Measurements from ENCODE around the gene MRPS2. TPM values are rescaled to one million over a fixed set of nuclear protein-coding genes. Genes with fewer than 3 reads are reported as not detected.
"Not testable (repeated sequence)": the region's sequence is repeated elsewhere in the genome, so short reads cannot be mapped to it uniquely, and the experiment has no call there.

The MRPS2 gene
- total RNA-seq = 10 to 100 TPM; 18.2 to 39.5 (median 31.8) TPM

GRCh38 chr9:135500525-135501260 lies at the start of gene MRPS2:
MRPS2 (plus strand) TSS chr9:135500682; CDS start chr9:135500711, 29 bp downstream.
- Histone ChIP-seq H3K9me3 (no peaks in the 10 kb centered on the region), H3K27me3 (no peaks in the 10 kb centered on the region), H3K27ac (peak within 1 kb of the TSS; percentile 79 to 88 (median 82)), H3K4me3 (peak within 1 kb of the TSS; percentile 70 to 91 (median 78)), H3K36me3 (peaks cover 9 to 40% (median 15%) of the 10 kb centered on the region in 3 donors), H3K4me1 (peaks cover 19 to 40% (median 22%) of the 10 kb centered on the region in 3 donors)
- intact Hi-C loops (cut with DNase I) = no loop called here
- TF ChIP-seq, protein P1, sequence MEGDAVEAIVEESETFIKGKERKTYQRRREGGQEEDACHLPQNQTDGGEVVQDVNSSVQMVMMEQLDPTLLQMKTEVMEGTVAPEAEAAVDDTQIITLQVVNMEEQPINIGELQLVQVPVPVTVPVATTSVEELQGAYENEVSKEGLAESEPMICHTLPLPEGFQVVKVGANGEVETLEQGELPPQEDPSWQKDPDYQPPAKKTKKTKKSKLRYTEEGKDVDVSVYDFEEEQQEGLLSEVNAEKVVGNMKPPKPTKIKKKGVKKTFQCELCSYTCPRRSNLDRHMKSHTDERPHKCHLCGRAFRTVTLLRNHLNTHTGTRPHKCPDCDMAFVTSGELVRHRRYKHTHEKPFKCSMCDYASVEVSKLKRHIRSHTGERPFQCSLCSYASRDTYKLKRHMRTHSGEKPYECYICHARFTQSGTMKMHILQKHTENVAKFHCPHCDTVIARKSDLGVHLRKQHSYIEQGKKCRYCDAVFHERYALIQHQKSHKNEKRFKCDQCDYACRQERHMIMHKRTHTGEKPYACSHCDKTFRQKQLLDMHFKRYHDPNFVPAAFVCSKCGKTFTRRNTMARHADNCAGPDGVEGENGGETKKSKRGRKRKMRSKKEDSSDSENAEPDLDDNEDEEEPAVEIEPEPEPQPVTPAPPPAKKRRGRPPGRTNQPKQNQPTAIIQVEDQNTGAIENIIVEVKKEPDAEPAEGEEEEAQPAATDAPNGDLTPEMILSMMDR (IDR thresholded peaks at IDR 0.05) = peak; percentile 82 to 90 (median 83)
- no peak for TF ChIP-seq POLR2A (IDR thresholded peaks at IDR 0.05)
- DNase-seq = peak; percentile 41
- WGBS, 2 donors = no CpG with 5 or more reads among the region's 92 CpGs

DNA sequence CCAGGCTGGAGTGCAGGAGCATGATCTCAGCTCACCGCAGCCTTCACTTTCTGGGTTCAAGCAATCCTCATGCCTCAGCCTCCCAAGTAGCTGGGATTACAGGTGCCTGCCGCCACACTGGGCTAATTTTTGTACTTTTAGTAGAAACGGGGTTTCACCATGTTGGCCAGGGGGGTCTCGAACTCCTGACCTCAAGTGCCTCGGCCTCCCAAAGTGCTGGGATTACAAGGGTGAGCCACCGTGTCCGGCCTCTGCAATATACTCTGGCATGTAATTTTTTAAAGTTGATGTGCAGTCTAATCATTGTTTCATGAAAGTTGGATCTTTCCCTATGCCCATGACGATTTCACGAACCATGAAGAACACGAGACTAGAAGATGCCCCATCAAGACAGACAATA lies 49.5 kb upstream of the MRPS2 start:
- H3K27me3 ChIP-seq = peaks cover 0 to 52% (median 0%) of the 10 kb centered on the region in 4 donors
- no peak overlapping the region for H3K4me3 ChIP-seq
- no peak for TF ChIP-seq POLR2A (IDR thresholded peaks at IDR 0.05)
- TF ChIP-seq, protein P1 (IDR thresholded peaks at IDR 0.05) = no peak
- no peak overlapping the region for H3K27ac ChIP-seq
- peaks cover 0 to 6% (median 0%) of the 10 kb centered on the region in 3 donors for H3K4me1 ChIP-seq
- no peaks in the 10 kb centered on the region for H3K36me3 ChIP-seq
- H3K9me3 ChIP-seq = no peaks in the 10 kb centered on the region
- 90 to 91% methylated on average over 5 to 10 of the region's 10 CpGs for WGBS, 2 donors
- intact Hi-C loops (cut with DNase I) = no loop called here
- no peak for DNase-seq

- H3K4me1 ChIP-seq; DNase-seq; H3K9me3 ChIP-seq; H3K27ac ChIP-seq; intact Hi-C loops (cut with DNase I); H3K36me3 ChIP-seq; H3K4me3 ChIP-seq: not testable (repeated sequence)
- H3K27me3 ChIP-seq = peaks cover 0 to 60% (median 0%) of the 10 kb centered on the region in 4 donors
- 77 to 85% methylated on average over 7 of the region's 7 CpGs for WGBS, 2 donors
These were observed 48.6 kb upstream of the MRPS2 start for GRCh38 chr9:135451909-135452308.

GRCh38 chr9:135454737-135455136 lies 45.7 kb upstream of the MRPS2 start:
- H3K27me3 ChIP-seq = peaks cover 0 to 48% (median 0%) of the 10 kb centered on the region in 4 donors
- WGBS, 2 donors = 41 to 92% methylated on average over 2 to 4 of the region's 5 CpGs
- TF ChIP-seq, protein P1 (IDR thresholded peaks at IDR 0.05) = no peak
- TF ChIP-seq POLR2A (IDR thresholded peaks at IDR 0.05) = no peak

GRCh38 chr9:135455401-135456030 lies 45.0 kb upstream of the MRPS2 start:
- WGBS, 2 donors = 71 to 81% methylated on average over 19 to 22 of the region's 23 CpGs
- no peak for DNase-seq
- no peaks in the 10 kb centered on the region for H3K4me1 ChIP-seq
- no peak overlapping the region for H3K4me3 ChIP-seq
- no peak overlapping the region for H3K27ac ChIP-seq
- H3K9me3 ChIP-seq = no peaks in the 10 kb centered on the region
- H3K36me3 ChIP-seq = no peaks in the 10 kb centered on the region
- TF ChIP-seq POLR2A (IDR thresholded peaks at IDR 0.05) = no peak
- TF ChIP-seq, protein P1 (IDR thresholded peaks at IDR 0.05) = no peak
- intact Hi-C loops (cut with DNase I) = no loop called here
- peaks cover 0 to 55% (median 0%) of the 10 kb centered on the region in 4 donors for H3K27me3 ChIP-seq

More at GRCh38 chr9:135454737-135455136, 45.7 kb upstream of the MRPS2 start:
- H3K36me3 ChIP-seq = no peaks in the 10 kb centered on the region
- no peaks in the 10 kb centered on the region for H3K4me1 ChIP-seq
- no peak overlapping the region for H3K4me3 ChIP-seq
- no peak for DNase-seq
- no peaks in the 10 kb centered on the region for H3K9me3 ChIP-seq
- intact Hi-C loops (cut with DNase I) = no loop called here
- H3K27ac ChIP-seq = no peak overlapping the region
